Memory B cell (primary cell): ENCODE measurements around the gene CLEC16A.

Experiments
- ATAC-seq: fragments of 150-1000 bp; cut with Tn5 transposase; 2 replicates; pipeline ENCODE4 v1.10.0; 2021; ENCODE audit warnings: low read depth, mild to moderate bottlenecking, moderate library complexity
- DNase-seq, 2 donors: peaks; one replicate each; pipeline ENCODE4 v3.0.0; 2022; ENCODE audit warnings: low spot score in 2 of 2
- H3K27ac Mint-ChIP-seq: one replicate; pipeline ENCODE4 v1.8.0; 2022; ENCODE audit warnings: mild to moderate bottlenecking, moderate library complexity, mixed read lengths
- H3K27me3 Mint-ChIP-seq: one replicate; pipeline ENCODE4 v1.8.0; 2022; ENCODE audit warnings: mixed read lengths
- H3K36me3 Mint-ChIP-seq: one replicate; pipeline ENCODE4 v1.8.0; 2022; ENCODE audit warnings: mild to moderate bottlenecking, mixed read lengths
- H3K4me1 Mint-ChIP-seq: one replicate; pipeline ENCODE4 v1.8.0; 2022; ENCODE audit warnings: mixed read lengths
- H3K4me3 Mint-ChIP-seq: one replicate; pipeline ENCODE4 v1.8.0; 2022; ENCODE audit warnings: mild to moderate bottlenecking, moderate library complexity, mixed read lengths
- H3K9me3 Mint-ChIP-seq: one replicate; pipeline ENCODE4 v1.8.0; 2022; ENCODE audit warnings: mixed read lengths

CLEC16A gene

DNA sequence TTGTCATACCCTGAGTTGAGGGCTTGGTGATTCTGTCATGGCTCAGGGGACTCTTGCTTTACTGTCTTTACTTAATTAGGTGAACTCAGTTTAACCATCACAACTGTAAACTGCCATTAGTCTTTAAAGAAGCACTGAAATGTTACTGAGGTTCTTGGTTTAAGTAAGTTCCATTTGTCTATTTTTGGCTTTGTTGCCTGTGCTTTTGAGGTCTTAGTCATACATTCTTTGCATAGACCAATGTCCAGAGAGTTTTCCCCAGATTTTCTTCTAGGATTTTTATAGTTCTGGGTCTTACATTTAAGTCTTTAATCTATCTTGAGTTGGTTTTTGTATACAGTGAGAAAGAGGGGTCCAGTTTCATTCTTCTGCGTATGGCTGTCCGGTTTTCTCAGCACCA, 174.1 kb downstream of the CLEC16A start:
- Mint-ChIP-seq H3K27me3 (no peaks in the 10 kb centered on the region), H3K4me1 (peaks cover 10% of the 10 kb centered on the region), H3K36me3 (peaks cover 28% of the 10 kb centered on the region), H3K9me3 (no peaks in the 10 kb centered on the region), H3K27ac (no peak overlapping the region), H3K4me3 (no peak overlapping the region)
- DNase-seq (no peak), ATAC-seq (no peak)

DNA sequence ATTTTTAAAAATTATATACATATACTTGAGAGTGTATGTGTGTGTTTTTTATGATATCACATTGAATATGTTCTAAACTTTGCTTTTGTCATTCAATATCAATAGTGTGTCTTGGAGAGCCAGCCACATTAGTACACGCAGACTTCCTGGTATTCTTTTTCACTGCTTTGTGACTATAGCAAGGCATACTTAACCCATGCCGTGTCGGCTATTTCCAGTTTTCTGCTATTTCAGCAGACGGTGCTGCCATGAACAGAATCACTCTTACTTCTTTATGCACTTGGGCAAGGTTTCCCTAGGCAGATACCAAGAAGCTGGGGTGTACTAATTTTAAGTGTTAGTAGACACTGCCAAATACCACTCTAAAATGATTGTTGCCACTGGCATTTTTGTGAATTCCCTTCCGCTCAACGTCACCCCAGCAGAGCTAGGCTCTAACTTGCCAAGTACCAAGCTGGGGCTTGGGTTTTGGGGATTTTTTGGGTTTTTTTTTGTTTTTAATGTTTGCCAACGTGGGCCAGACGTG, 176.8 kb downstream of the CLEC16A start:
- H3K27ac Mint-ChIP-seq: no peak overlapping the region
- DNase-seq (no peak), ATAC-seq (no peak)
- H3K9me3 Mint-ChIP-seq: no peaks in the 10 kb centered on the region
- H3K36me3 Mint-ChIP-seq: peaks cover 39% of the 10 kb centered on the region
- no peaks in the 10 kb centered on the region for H3K27me3 Mint-ChIP-seq
- peaks cover 7% of the 10 kb centered on the region for H3K4me1 Mint-ChIP-seq
- no peak overlapping the region for H3K4me3 Mint-ChIP-seq

DNA sequence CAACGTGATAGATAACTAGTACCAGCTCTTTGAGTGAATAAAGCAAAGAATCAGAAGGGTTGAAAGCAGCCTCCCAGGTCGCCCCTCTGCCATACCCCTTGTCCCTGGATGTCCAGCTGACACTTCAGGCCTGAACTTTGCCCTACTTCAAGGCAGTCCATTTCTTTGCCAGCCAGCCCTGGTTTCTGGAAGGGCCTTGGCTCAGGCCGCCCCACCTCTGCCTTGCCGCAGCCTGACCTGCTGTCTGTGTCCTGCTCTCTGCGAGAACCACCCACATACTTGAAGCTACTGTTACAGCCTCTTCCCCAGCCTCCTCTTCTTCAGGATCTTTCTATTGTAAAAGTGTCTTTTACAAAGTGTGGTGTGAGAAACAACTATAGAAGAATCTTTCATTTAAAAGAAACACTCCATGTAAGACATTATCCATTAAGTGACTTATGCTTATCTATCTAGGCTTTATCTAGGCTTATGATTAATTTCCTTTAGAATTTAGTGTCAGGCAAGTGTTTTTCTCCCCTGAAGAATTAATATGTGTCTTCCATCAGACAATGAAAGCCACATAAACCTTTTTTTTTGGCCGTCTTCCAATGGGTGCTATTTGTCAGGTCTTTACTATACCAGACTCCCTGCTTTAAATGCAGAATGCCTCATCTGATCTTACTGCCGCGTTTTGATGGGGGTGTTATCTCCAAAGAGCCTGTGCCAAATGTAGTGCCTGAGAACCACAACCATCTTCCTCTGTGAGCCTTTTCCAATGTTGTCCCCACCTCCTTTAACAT, 177.7 kb downstream of the CLEC16A start:
- Mint-ChIP-seq H3K4me3 (no peak overlapping the region), H3K9me3 (no peaks in the 10 kb centered on the region), H3K27ac (no peak overlapping the region), H3K4me1 (peaks cover 7% of the 10 kb centered on the region), H3K27me3 (no peaks in the 10 kb centered on the region), H3K36me3 (peaks cover 43% of the 10 kb centered on the region)
- DNase-seq (no peak), ATAC-seq (no peak)

DNA sequence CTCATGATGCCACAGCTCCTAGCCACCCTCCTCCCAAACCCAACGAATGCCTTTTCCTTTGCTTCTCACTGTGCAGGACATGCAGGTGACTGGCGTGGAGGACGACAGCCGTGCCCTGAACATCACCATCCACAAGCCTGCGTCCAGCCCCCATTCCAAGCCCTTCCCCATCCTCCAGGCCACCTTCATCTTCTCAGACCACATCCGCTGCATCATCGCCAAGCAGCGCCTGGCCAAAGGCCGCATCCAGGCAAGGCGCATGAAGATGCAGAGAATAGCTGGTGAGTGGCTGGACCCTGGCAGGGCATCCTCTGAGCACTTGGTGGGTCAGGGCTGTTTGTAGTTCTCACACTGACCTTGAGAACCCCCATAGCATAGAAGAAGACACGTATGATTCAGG, 179.3 kb downstream of the CLEC16A start:
- Mint-ChIP-seq H3K4me3 (no peak overlapping the region), H3K4me1 (peaks cover 2% of the 10 kb centered on the region), H3K27me3 (no peaks in the 10 kb centered on the region), H3K27ac (no peak overlapping the region), H3K9me3 (no peaks in the 10 kb centered on the region), H3K36me3 (peaks cover 48% of the 10 kb centered on the region)
- no peak for DNase-seq
- ATAC-seq: no peak

DNA sequence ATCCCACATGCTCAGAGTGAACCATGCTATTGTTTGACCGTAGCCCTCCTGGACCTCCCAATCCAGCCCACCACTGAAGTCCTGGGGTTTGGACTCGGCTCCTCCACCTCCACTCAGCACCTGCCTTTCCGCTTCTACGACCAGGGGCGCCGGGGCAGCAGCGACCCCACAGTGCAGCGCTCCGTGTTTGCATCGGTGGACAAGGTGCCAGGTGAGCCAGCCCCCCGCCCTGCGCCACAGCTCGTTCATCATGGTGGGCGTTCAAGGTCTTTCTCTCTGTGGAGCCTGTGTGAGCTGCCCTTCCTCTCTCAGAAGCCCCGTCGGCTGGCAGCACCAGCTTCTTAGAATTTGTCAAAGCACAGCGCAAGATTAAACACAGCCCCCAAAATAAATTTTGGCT, 181.6 kb downstream of the CLEC16A start:
- Mint-ChIP-seq H3K9me3 (no peaks in the 10 kb centered on the region), H3K27ac (no peak overlapping the region), H3K36me3 (peaks cover 43% of the 10 kb centered on the region), H3K4me3 (no peak overlapping the region), H3K27me3 (no peaks in the 10 kb centered on the region), H3K4me1 (no peaks in the 10 kb centered on the region)
- ATAC-seq: no peak
- no peak for DNase-seq

DNA sequence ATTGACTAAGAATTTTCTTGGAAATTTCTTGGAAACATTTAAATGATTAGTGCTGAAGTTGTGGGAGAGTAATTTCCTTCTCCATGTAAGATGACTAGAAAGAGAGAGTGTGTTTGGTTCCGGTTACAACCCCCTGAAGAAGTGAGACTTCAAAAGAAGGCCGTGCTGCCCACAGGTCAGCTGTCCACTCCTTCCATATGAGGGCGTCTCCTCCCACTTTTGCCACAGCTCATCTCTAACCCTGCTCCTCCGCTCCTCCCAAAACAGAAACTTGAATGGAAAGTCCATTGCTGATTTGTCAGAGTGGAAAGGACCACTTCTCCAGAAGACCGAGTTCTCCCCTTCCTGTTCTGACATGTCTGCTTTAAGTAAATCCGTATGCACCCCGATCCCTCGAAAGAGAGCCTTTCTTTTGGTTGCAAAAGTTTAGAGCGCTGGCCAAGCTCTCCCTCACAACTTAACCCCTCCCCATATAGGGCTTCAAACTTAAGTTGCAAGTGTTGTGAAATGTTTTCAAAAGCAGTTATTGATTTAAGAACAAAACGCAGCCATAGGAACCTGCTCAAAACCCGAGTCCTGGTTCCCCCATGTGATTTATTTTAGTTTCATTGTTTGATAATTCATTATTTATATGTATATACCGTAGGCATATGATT, 182.2 kb downstream of the CLEC16A start:
- Mint-ChIP-seq H3K36me3 (peaks cover 42% of the 10 kb centered on the region), H3K27ac (no peak overlapping the region)
- no peak for ATAC-seq

DNA sequence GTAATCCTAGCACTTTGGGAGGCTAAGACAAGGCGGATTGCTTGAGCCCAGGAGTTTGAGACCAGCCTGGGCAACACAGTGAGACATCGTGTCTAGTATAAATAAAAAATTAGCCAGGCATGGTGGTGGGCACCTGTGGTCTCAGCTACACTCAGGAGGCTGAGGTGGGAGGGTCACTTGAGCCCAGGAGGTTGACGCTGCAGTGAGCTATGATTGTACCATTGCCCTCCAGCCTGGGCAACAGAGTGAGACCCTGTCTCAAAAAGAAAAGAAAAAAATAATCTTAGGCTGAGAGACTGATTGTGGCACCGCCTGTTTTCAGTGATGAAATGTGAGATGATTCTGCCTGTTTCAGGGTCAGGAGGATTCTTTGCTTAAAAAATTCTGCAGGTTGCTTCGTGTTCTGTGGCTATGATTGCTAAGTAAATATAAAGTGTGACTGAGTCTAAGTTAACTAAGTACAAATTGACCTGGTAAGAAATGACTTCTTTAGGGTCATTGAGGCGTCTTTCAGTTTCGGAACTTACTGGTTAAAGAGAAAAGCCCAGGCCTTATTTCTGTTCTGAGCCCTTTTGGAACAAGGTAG, 183.3 kb downstream of the CLEC16A start:
- no peaks in the 10 kb centered on the region for H3K9me3 Mint-ChIP-seq
- no peak for ATAC-seq
- DNase-seq: no peak
- H3K27me3 Mint-ChIP-seq: no peaks in the 10 kb centered on the region
- H3K36me3 Mint-ChIP-seq: peaks cover 36% of the 10 kb centered on the region
- no peak overlapping the region for H3K4me3 Mint-ChIP-seq
- H3K27ac Mint-ChIP-seq: no peak overlapping the region
- H3K4me1 Mint-ChIP-seq: peaks cover 3% of the 10 kb centered on the region

More for the DNA sequence above, 182.2 kb downstream of the CLEC16A start:
- no peaks in the 10 kb centered on the region for H3K9me3 Mint-ChIP-seq
- no peaks in the 10 kb centered on the region for H3K4me1 Mint-ChIP-seq
- no peak for DNase-seq
- no peaks in the 10 kb centered on the region for H3K27me3 Mint-ChIP-seq
- no peak overlapping the region for H3K4me3 Mint-ChIP-seq

DNA sequence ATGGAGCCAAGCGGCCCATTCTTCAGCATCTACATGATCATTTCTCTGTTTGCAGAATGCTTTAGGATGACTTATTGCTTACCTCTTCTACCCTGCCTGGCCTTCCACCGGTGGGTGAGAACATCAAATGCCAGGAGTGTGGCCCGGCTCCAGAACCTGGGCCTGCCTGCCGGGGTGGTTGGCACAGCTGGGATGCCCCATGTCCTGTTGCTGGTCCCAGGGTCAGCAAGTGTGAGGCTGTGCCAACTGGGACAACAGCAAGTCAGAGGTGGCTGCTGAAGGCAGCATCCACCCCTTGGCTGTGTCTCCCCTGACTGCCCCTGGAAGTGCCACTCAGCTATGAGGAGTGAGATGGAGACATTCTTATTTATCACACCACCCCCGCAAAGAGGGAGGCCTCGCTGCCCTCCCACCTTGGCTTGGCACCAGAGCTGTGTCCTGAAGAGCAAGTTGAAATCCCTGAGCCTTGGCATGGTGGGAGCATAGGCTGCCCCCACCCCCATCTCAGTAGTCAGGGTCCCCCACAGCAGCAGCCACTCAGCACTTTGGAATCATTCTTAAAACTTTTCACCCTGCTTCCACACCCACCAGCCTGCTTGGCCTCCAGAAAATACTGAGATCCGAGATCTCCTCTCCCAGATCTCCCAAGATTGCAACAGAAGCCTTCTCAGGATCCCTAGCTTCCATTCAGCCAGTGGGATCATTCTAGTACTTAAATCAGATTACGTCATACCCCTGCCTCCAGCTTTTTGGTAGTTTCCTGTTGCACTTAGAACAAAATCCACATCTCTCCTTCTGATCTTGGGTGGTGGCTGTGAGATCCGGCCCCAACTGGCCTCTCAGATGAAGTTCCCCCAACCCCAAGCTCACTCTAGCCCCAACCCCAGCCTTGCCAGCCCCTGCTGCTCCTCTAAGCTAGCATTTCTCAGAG, 184.1 kb downstream of the CLEC16A start:
- Mint-ChIP-seq H3K27me3 (no peaks in the 10 kb centered on the region), H3K4me3 (no peak overlapping the region), H3K9me3 (no peaks in the 10 kb centered on the region), H3K27ac (no peak overlapping the region), H3K36me3 (peaks cover 35% of the 10 kb centered on the region), H3K4me1 (peaks cover 3% of the 10 kb centered on the region)
- no peak for DNase-seq
- ATAC-seq: no peak

DNA sequence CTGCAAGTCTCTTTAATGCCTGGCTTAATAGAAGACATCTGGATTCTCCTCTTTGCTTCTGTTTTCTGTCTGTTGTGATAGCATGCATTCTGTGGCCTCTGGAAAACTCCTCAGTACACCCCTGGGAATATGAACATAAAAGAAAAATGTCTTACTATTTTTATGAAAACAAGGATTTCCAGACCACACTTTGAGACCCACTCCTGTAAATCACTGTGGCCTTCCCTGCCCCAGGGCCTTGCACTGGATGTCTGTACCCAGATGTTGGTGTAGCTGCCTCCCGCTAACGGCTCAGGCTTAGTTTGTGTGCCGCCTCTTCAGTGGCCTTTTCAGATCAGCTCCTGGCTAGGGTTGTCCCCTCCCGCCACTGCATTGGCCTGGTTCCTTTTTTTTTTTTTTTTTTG, 185.0 kb downstream of the CLEC16A start:
- Mint-ChIP-seq H3K36me3 (peaks cover 26% of the 10 kb centered on the region), H3K4me1 (peaks cover 3% of the 10 kb centered on the region), H3K27ac (no peak overlapping the region), H3K27me3 (no peaks in the 10 kb centered on the region), H3K4me3 (no peak overlapping the region), H3K9me3 (no peaks in the 10 kb centered on the region)
- ATAC-seq: no peak
- no peak for DNase-seq

DNA sequence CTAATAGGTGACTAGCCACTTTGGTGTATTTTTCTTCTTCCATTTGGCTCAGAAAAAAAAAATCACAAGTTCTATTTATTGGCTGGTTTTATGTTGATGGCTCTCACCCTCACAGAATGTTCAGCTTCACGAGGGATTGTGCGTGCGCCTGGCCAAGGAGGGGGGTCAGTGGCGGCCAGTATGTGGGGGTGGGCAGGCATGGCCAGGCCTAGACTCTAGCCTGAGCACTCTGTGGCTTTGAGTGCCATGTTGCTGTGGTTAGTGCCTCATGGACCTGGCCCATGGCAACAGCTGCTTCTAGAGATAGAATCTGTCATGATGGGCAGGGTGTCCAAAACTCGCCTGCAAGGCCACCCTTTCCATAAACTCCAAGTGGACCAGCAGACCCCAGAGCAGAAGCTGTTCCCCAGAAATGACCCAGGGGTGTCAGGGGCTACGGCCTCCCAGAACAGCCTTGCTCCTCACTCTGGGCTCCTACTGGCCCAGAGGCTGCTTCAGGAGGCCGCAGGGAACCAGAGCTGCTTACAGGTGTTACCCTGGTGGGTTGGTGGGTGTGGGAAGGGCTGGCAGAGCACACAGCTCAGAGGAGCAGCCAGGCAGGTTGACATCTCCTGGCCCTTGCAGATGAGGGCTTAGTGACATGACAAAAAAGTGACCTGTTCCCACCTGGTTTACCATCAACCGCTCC, 186.8 kb downstream of the CLEC16A start:
- H3K9me3 Mint-ChIP-seq: no peaks in the 10 kb centered on the region
- H3K4me1 Mint-ChIP-seq: peaks cover 3% of the 10 kb centered on the region

DNA sequence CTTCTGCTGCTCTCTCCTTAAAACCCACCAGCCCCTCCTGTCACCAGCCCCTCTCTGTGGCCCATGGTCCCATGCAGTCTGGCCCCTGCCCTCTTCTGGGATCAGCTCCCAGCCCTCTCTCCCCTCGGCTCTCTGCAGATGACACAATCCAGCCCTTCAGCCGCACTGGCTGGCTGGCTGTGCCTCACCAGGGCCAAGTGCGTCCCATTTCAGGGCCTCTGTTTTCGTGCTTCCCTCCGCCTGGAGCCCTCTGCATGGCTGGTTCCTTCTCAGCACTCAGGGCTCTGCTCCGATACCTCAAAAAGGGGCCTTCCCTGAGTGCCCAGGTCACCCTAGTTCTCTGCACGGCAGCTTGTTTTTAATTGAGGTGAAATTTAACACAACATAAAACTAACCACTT, 187.3 kb downstream of the CLEC16A start:
- Mint-ChIP-seq H3K27ac (no peak overlapping the region), H3K4me1 (peaks cover 3% of the 10 kb centered on the region), H3K4me3 (no peak overlapping the region), H3K27me3 (no peaks in the 10 kb centered on the region), H3K36me3 (peaks cover 24% of the 10 kb centered on the region), H3K9me3 (no peaks in the 10 kb centered on the region)
- no peak for ATAC-seq
- no peak for DNase-seq

More for the DNA sequence above, 186.8 kb downstream of the CLEC16A start:
- Mint-ChIP-seq H3K4me3 (no peak overlapping the region), H3K27me3 (no peaks in the 10 kb centered on the region), H3K36me3 (peaks cover 28% of the 10 kb centered on the region), H3K27ac (no peak overlapping the region)
- DNase-seq: no peak
- no peak for ATAC-seq

DNA sequence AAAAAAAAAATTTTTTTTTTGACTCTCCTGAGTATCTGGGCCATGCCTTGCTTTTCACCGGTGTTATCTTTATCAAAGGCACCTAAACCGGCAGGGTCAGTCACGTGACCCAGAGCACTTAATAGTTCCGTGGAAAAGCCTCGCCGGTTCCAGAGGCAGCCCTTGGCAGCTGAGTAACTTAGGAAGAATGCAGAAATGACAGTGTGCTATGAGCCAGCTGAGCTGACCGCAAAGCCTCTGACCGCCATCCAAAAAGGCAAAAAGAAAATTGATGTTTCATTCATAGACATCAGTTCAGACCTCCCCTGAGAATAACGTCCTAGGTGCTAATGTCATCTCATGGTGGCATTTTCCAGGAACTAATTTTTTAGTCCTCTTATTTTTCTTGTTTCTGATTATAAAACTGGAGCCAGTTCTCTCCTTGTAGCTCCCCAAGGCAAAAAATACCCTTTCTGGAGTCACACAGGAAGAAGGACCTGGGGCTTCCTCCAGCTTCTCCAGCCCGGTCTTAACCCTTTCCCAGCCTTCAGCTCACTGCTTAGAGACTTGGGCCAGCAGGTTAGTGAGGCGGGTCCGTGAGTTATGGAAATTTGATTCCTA, 189.1 kb downstream of the CLEC16A start:
- no peaks in the 10 kb centered on the region for H3K9me3 Mint-ChIP-seq
- H3K4me3 Mint-ChIP-seq: no peak overlapping the region
- H3K27me3 Mint-ChIP-seq: no peaks in the 10 kb centered on the region
- ATAC-seq (no peak), DNase-seq (no peak)
- peaks cover 3% of the 10 kb centered on the region for H3K4me1 Mint-ChIP-seq
- H3K27ac Mint-ChIP-seq: no peak overlapping the region
- peaks cover 24% of the 10 kb centered on the region for H3K36me3 Mint-ChIP-seq
